BE2C (cell line): ENCODE measurements around the gene SOX9. TPM values are rescaled to one million over a fixed set of nuclear protein-coding genes. Genes with fewer than 3 reads are reported as not detected.

ENCODE experiments used
- DNase-seq: peaks from one replicate; pipeline ENCODE4 v3.0.0-alpha.2; 2020
- H3K27me3 ChIP-seq: fragments of 250-450 bp; sonication (Bioruptor Pico); 2 replicates; pipeline ENCODE4 v1.5.1; 2020; ENCODE audit warnings: mild to moderate bottlenecking
- H3K36me3 ChIP-seq: fragments of 250-450 bp; sonication (Bioruptor Pico); 2 replicates; pipeline ENCODE4 v1.5.1; 2020; ENCODE audit warnings: mild to moderate bottlenecking
- H3K4me1 ChIP-seq: fragments of 250-450 bp; sonication (Bioruptor Pico); 2 replicates; pipeline ENCODE4 v1.5.1; 2020
- H3K4me3 ChIP-seq: 2 replicates; pipeline ENCODE4 v1.5.1; 2011; ENCODE audit warnings: low read depth, low read length
- H3K9me3 ChIP-seq: fragments of 250-450 bp; sonication (Bioruptor Pico); 2 replicates; pipeline ENCODE4 v1.5.1; 2020
- polyA plus RNA-seq: library from polyadenylated mRNA; unstranded; fragments of >200 nt; gene quantifications from one replicate; pipeline ENCODE4 v1.2.1, GENCODE V29; 2012; ENCODE audit warnings: low read depth, missing spikeins; ENCODE audit not compliant: insufficient read length, insufficient read depth
- TF ChIP-seq, protein P1 (sequence below): IDR thresholded peaks from 2 replicates; pipeline ENCODE4 v1.5.1; 2012; ENCODE audit warnings: mild to moderate bottlenecking, low read depth, low read length

SOX9 gene
- polyA plus RNA-seq: 3.7 TPM

DNA sequence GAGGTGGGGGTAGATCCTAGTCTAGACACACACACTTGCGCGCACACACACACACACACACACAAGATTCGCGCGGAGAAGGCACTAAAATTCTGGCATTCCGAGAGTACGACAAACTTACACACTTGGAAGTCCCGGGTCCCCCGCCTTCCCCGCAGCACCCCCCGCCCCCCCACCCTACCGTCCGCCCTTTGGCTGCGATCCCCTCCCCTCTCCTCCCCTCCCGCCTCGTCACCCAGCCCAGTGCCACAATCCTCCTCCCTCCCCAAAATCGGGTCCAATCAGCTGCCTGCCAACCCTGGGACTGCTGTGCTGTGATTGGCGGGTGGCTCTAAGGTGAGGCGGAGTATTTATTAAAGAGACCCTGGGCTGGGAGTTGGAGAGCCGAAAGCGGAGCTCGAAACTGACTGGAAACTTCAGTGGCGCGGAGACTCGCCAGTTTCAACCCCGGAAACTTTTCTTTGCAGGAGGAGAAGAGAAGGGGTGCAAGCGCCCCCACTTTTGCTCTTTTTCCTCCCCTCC, at the start of gene SOX9:
Gene SOX9, plus strand, starts transcription at position 379 of the 522 bp plus-strand sequence. CDS start 372 bp downstream, outside the sequence.
- Histone ChIP-seq H3K4me3 (peak within 1 kb of the TSS; percentile 69), H3K36me3 (peaks cover 14% of the 10 kb centered on the region), H3K4me1 (no peaks in the 10 kb centered on the region), H3K9me3 (no peaks in the 10 kb centered on the region), H3K27me3 (peaks cover 19% of the 10 kb centered on the region)
- TF ChIP-seq, protein P1, sequence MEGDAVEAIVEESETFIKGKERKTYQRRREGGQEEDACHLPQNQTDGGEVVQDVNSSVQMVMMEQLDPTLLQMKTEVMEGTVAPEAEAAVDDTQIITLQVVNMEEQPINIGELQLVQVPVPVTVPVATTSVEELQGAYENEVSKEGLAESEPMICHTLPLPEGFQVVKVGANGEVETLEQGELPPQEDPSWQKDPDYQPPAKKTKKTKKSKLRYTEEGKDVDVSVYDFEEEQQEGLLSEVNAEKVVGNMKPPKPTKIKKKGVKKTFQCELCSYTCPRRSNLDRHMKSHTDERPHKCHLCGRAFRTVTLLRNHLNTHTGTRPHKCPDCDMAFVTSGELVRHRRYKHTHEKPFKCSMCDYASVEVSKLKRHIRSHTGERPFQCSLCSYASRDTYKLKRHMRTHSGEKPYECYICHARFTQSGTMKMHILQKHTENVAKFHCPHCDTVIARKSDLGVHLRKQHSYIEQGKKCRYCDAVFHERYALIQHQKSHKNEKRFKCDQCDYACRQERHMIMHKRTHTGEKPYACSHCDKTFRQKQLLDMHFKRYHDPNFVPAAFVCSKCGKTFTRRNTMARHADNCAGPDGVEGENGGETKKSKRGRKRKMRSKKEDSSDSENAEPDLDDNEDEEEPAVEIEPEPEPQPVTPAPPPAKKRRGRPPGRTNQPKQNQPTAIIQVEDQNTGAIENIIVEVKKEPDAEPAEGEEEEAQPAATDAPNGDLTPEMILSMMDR: no peak
- peak; percentile 90 for DNase-seq

DNA sequence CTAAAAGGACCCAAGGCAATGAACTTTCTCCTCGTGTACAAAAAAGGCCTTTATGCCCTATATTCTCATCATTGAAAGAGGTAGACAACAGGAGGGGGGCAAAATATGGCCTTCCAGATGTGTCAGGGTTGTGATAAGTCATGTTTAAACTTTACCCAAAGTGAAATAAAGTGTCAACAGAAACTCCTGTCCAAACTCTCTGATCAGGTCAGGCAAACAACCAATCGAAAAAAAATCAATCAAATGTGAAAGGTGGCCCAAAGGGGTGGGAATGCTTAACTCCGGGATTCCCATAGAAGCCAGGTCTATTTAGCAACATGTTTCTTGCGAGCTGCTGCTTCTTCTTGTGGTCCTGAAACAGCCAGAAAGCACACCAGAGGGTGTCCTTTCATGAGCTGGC, 49.5 kb upstream of the SOX9 start:
- Histone ChIP-seq H3K4me3 (no peak overlapping the region), H3K36me3 (no peaks in the 10 kb centered on the region), H3K27me3 (no peaks in the 10 kb centered on the region), H3K4me1 (peaks cover 3% of the 10 kb centered on the region; the same call in 1 of the 2 replicates), H3K9me3 (no peaks in the 10 kb centered on the region)
- TF ChIP-seq, protein P1: no peak
- DNase-seq: no peak

DNA sequence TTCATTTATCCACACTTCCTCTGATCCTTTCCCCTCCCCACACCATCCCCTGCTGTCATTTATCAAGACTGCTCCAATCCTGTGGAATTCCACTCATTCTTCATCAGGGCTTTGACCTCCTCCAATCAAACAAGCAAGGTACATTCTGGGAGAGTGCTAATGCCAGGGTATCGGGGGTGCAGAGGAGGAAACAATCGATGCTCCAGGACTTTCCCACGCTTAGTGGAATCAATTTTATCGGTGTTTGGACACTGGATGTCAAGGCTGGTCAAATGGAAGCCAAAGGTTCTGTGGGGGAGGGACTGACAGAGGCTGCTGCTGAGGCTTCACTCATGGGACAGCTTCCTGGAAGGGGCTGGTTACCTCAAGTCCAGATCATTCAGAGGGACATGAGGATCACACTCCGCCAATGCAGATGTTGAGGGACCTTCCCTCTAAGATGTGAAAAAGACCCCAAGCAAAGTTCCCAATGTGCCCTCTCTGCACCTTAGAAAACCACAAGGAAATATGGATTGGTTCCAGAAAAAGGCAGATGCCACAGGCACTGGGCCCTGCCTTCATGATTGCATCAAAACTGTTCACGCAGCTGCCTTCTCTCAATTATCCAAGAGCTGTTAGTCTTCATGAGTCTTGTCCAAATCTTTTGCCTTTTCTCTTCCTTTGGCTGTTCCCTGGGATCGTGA, 44.7 kb upstream of the SOX9 start:
- DNase-seq: no peak
- no peak overlapping the region for H3K4me3 ChIP-seq
- TF ChIP-seq, protein P1: no peak
- no peaks in the 10 kb centered on the region; the same call in 1 of the 2 replicates for H3K9me3 ChIP-seq
- no peaks in the 10 kb centered on the region for H3K36me3 ChIP-seq
- H3K4me1 ChIP-seq: peaks cover 3% of the 10 kb centered on the region; the same call in 1 of the 2 replicates
- no peaks in the 10 kb centered on the region for H3K27me3 ChIP-seq

DNA sequence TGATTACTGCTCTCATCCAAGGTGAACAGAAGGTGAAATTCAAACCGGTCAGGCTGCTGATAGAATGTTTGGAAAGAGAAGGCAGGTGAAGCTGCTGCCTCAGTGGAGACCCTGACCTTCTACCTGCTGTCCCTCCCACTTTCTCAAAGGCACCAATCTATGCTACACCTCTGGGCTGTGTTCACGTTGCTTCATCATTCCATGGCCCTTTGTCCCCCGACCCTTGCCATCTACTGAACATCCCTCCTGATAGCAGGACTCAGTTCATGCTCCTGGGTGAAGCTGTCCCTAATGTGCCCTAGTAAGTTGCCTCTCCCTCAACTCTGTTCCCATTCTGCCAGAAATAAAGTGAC, 44.2 kb upstream of the SOX9 start:
- H3K36me3 ChIP-seq: no peaks in the 10 kb centered on the region

DNA sequence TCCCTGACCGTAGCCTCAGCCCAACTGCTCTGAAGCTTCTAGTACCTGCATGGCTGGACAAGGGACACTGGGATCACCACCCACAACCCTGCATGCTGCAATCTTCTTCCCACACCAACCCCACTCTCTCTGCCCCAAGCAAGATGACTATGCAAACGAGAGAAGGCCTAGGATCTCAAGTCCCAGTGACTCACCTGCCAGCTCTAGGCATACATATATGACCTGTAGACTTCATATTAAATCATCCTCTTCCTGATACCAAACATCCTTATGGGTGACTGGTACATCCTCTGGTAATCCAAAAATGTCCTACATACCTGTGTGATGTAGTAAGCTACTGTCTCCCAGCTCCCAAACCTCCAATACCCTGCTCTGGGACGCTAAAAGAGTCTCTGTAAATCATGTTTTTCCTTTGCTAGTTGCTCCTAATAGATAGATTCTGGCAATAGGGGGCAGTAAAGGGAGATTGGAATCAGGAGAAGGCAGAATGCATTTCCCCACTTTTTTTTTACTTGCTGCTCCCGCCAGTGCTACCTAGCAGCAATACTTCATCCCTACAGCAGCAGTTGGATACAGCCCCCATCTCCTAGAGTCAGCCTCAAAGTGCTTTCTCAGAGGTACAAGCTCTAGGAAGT, 43.4 kb upstream of the SOX9 start:
- Histone ChIP-seq H3K27me3 (no peaks in the 10 kb centered on the region), H3K36me3 (no peaks in the 10 kb centered on the region), H3K9me3 (no peaks in the 10 kb centered on the region; the same call in 1 of the 2 replicates), H3K4me3 (no peak overlapping the region), H3K4me1 (no peaks in the 10 kb centered on the region; the same call in 1 of the 2 replicates)
- TF ChIP-seq, protein P1: peak; percentile 32; the same call in 1 of the 2 replicates
- DNase-seq: no peak

More for the DNA sequence above, 44.2 kb upstream of the SOX9 start:
- DNase-seq: no peak
- no peaks in the 10 kb centered on the region; the same call in 1 of the 2 replicates for H3K9me3 ChIP-seq
- no peak overlapping the region for H3K4me3 ChIP-seq
- TF ChIP-seq, protein P1: no peak
- H3K4me1 ChIP-seq: peaks cover 3% of the 10 kb centered on the region; the same call in 1 of the 2 replicates
- H3K27me3 ChIP-seq: no peaks in the 10 kb centered on the region
